ENCODE results near the gene OTOS.

The OTOS gene

DNA sequence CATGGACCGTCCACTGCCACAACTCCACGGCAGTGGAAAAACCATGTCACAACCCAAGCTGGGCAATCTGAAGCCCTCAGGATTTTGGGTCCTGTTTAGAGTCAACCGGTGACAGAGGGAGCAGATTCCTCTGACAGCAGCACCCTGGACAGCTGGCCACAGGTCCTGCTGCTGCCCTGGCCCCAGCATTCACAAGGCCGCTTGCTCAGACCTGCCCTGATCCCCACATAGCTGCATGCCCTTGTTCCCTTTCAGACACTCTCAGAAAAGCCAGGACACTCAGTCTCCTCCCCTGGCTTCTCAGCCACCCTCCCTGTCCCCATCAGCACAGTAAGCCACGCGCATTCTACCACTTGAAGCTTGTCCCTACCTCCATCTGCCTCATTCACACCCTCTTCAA, 6.0 kb downstream of the OTOS start:
- H3K79me2 ChIP-seq (ENCODE audit: control insufficient read depth, low read length), result peaks cover 29% of the 10 kb centered on the region
- no peaks in the 10 kb centered on the region for H3F3A ChIP-seq (ENCODE audit: control insufficient read depth, insufficient read depth)
- no peaks in the 10 kb centered on the region for H3K9me2 ChIP-seq (replicated peaks; ENCODE audit: control insufficient read depth, low read length)
- no peaks in the 10 kb centered on the region for H3K9me3 ChIP-seq (ENCODE audit: control insufficient read depth, insufficient read depth, low read length)
- H3K4me2 ChIP-seq (ENCODE audit: low read length), result peak overlapping the region; percentile 77
- H3K27ac ChIP-seq (ENCODE audit: low read depth, low read length), result no peak overlapping the region
- 0 out of 2 replicates have a peak, but pooled peaks cover 2% of the 10 kb centered on the region for H3K27me3 ChIP-seq (ENCODE audit: control insufficient read depth, low read length)
- peaks cover 42% of the 10 kb centered on the region for H3K36me3 ChIP-seq (ENCODE audit: control insufficient read depth, low read length)
- H3K4me3 ChIP-seq (ENCODE audit: low read length), result peak overlapping the region; percentile 79; the same call in 1 of the 2 replicates
- TF ChIP-seq EZH2phosphoT487 (IDR thresholded peaks at IDR 0.05; ENCODE audit: borderline replicate concordance, low read length), result no peak
- TF ChIP-seq, protein P1, sequence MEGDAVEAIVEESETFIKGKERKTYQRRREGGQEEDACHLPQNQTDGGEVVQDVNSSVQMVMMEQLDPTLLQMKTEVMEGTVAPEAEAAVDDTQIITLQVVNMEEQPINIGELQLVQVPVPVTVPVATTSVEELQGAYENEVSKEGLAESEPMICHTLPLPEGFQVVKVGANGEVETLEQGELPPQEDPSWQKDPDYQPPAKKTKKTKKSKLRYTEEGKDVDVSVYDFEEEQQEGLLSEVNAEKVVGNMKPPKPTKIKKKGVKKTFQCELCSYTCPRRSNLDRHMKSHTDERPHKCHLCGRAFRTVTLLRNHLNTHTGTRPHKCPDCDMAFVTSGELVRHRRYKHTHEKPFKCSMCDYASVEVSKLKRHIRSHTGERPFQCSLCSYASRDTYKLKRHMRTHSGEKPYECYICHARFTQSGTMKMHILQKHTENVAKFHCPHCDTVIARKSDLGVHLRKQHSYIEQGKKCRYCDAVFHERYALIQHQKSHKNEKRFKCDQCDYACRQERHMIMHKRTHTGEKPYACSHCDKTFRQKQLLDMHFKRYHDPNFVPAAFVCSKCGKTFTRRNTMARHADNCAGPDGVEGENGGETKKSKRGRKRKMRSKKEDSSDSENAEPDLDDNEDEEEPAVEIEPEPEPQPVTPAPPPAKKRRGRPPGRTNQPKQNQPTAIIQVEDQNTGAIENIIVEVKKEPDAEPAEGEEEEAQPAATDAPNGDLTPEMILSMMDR (IDR thresholded peaks at IDR 0.05; ENCODE audit: low read depth, low read length, poor library complexity, severe bottlenecking), result no peak
- peaks cover 15% of the 10 kb centered on the region for H3K4me1 ChIP-seq (ENCODE audit: control insufficient read depth, low read length)
- peaks cover 2% of the 10 kb centered on the region; the same call in 1 of the 2 replicates for H4K20me1 ChIP-seq (ENCODE audit: control insufficient read depth, insufficient read depth, low read depth, low read length)

DNA sequence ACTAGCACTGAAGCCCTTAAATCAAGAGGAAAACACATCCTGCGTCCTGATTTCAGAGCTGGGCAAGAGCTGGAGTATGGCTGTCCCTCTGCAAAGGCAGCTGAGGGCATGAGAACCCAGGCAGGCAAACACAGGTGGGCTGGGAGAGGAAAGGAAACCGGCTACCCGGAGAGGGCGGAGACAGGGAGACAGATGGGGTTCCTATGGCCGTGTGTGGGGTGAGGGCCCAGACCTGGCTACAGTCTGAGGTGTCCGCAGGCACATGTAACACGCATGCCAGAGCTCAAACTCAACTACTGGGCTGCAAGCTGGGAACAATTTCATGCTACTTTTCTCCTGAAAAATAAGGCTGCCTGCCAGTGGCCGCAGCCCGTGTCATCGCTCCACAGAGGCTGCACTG, 7.1 kb downstream of the OTOS start:
- H3K79me2 ChIP-seq (ENCODE audit: control insufficient read depth, low read length), result peaks cover 29% of the 10 kb centered on the region
- no peak for TF ChIP-seq EZH2phosphoT487 (IDR thresholded peaks at IDR 0.05; ENCODE audit: borderline replicate concordance, low read length)
- TF ChIP-seq, protein P1 (IDR thresholded peaks at IDR 0.05; ENCODE audit: low read depth, low read length, poor library complexity, severe bottlenecking), result no peak
- peaks cover 50% of the 10 kb centered on the region for H3K36me3 ChIP-seq (ENCODE audit: control insufficient read depth, low read length)
- no peaks in the 10 kb centered on the region for H3F3A ChIP-seq (ENCODE audit: control insufficient read depth, insufficient read depth)
- no peak overlapping the region for H3K4me3 ChIP-seq (ENCODE audit: low read length)
- no peak overlapping the region for H3K27ac ChIP-seq (ENCODE audit: low read depth, low read length)
- 0 out of 2 replicates have a peak, but pooled peaks cover 2% of the 10 kb centered on the region for H3K27me3 ChIP-seq (ENCODE audit: control insufficient read depth, low read length)
- peaks cover 4% of the 10 kb centered on the region; the same call in 1 of the 2 replicates for H4K20me1 ChIP-seq (ENCODE audit: control insufficient read depth, insufficient read depth, low read depth, low read length)
- peaks cover 15% of the 10 kb centered on the region for H3K4me1 ChIP-seq (ENCODE audit: control insufficient read depth, low read length)
- H3K9me2 ChIP-seq (replicated peaks; ENCODE audit: control insufficient read depth, low read length), result no peaks in the 10 kb centered on the region
- no peak overlapping the region for H3K4me2 ChIP-seq (ENCODE audit: low read length)
- no peaks in the 10 kb centered on the region for H3K9me3 ChIP-seq (ENCODE audit: control insufficient read depth, insufficient read depth, low read length)

DNA sequence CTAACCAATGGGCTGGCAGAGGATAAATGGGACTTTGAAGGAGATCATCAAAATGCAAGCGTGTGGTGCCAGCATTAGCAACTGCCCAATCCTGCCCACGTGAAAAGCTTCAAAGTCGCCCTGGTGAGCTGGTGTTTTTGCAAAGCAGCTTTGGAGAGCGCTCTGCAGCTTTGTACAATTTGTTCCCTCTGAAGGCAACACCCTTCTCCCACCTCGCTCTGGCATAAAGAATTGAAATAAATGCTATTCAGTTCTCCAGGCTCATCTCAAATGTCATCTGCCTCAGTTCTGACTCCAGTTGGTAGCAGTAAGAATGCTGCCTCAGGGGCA, 7.8 kb downstream of the OTOS start:
- H3K27ac ChIP-seq (ENCODE audit: low read depth, low read length), result no peak overlapping the region
- no peaks in the 10 kb centered on the region for H3K9me3 ChIP-seq (ENCODE audit: control insufficient read depth, insufficient read depth, low read length)
- H3K4me1 ChIP-seq (ENCODE audit: control insufficient read depth, low read length), result peaks cover 15% of the 10 kb centered on the region
- H3K4me2 ChIP-seq (ENCODE audit: low read length), result no peak overlapping the region
- H3K36me3 ChIP-seq (ENCODE audit: control insufficient read depth, low read length), result peaks cover 56% of the 10 kb centered on the region
- H3K27me3 ChIP-seq (ENCODE audit: control insufficient read depth, low read length), result 0 out of 2 replicates have a peak, but pooled peaks cover 2% of the 10 kb centered on the region
- no peak overlapping the region for H3K4me3 ChIP-seq (ENCODE audit: low read length)
- peaks cover 4% of the 10 kb centered on the region; the same call in 1 of the 2 replicates for H4K20me1 ChIP-seq (ENCODE audit: control insufficient read depth, insufficient read depth, low read depth, low read length)
- no peaks in the 10 kb centered on the region for H3K9me2 ChIP-seq (replicated peaks; ENCODE audit: control insufficient read depth, low read length)
- H3F3A ChIP-seq (ENCODE audit: control insufficient read depth, insufficient read depth), result no peaks in the 10 kb centered on the region
- peaks cover 29% of the 10 kb centered on the region for H3K79me2 ChIP-seq (ENCODE audit: control insufficient read depth, low read length)
- TF ChIP-seq, protein P1 (IDR thresholded peaks at IDR 0.05; ENCODE audit: low read depth, low read length, poor library complexity, severe bottlenecking), result no peak
